Endothelial cell of umbilical vein (primary cell): ENCODE measurements around the gene GPS1. TPM values are rescaled to one million over a fixed set of nuclear protein-coding genes. Genes with fewer than 3 reads are reported as not detected.

Source experiments
- BruUV-seq: library from RNA; stranded (reverse); fragments of 400-500 nt; replicated peaks from 2 replicates; lab custom pipeline; 2021; lab: Mats Ljungman, UMichigan
- CTCF ChIA-PET: fragments of 300-600, 350-600 bp; sonication (Branson Sonifier 250); formaldehyde crosslinking; loops from one replicate; lab custom pipeline; 2021; ENCODE audit warnings: antibody characterized with exemption, inconsistent platforms; lab: Charles Lee
- POLR2A ChIA-PET: fragments of 300-600, 350-600 bp; sonication (Branson Sonifier 250); formaldehyde crosslinking; loops from one replicate; lab custom pipeline; 2021; ENCODE audit warnings: antibody characterized with exemption, inconsistent platforms; lab: Charles Lee
- DNase-seq: peaks from one replicate; pipeline ENCODE4 v3.0.0-alpha.2; 2011; ENCODE audit warnings: low read depth, low spot score
- FAIRE-seq: peaks from 2 replicates; lab custom pipeline; 2011; peaks lifted over from hg19 to GRCh38; lab: Jason Lieb, UNC
- H2AFZ ChIP-seq: 2 replicates; pipeline ENCODE4 v1.6.0; 2012; ENCODE audit warnings: low read depth, low read length, control low read depth, inconsistent platforms
- H3K27ac ChIP-seq: 2 replicates; pipeline ENCODE4 v1.5.1; 2011; ENCODE audit warnings: low read depth, mild to moderate bottlenecking, control low read depth, low read length, moderate library complexity; ENCODE audit not compliant: insufficient read depth
- H3K27me3 ChIP-seq, 2 experiments: 2 replicates each; pipeline versions ENCODE4 v1.6.0 to v1.6.1; 2011; ENCODE audit warnings: low read length in 2 of 2, mixed read lengths in 1 of 2; ENCODE audit not compliant: control insufficient read depth in 2 of 2, insufficient read depth in 2 of 2
- H3K36me3 ChIP-seq, 2 experiments: 2 replicates in 1 of 2; 3 replicates in 1 of 2; pipeline ENCODE4 v1.5.1; 2011; ENCODE audit warnings: low read length in 2 of 2, mild to moderate bottlenecking in 1 of 2, moderate library complexity in 1 of 2; ENCODE audit not compliant: control insufficient read depth in 2 of 2, insufficient read depth in 2 of 2; ENCODE audit errors: extremely low read depth in 1 of 2
- H3K4me1 ChIP-seq: 3 replicates; pipeline ENCODE4 v1.5.1; 2011; ENCODE audit warnings: mild to moderate bottlenecking, low read length; ENCODE audit not compliant: control insufficient read depth, insufficient read depth; ENCODE audit errors: extremely low read depth
- H3K4me2 ChIP-seq: 2 replicates; pipeline ENCODE4 v1.6.1; 2011; ENCODE audit warnings: low read length, control low read depth, mixed read lengths; ENCODE audit not compliant: insufficient read depth
- H3K4me3 ChIP-seq, 3 experiments: fragments of 200-600 bp in 1 of 3; sonication (generic), shearing (Covaris generic) in 1 of 3; replicated peaks in 1 of 3; 2 replicates each; pipeline ENCODE4 v1.5.1; 2011 to 2016; ENCODE audit warnings: control low read depth in 3 of 3, low read length in 3 of 3, mild to moderate bottlenecking in 2 of 3, inconsistent platforms in 1 of 3, low read depth in 1 of 3, moderate library complexity in 1 of 3; ENCODE audit not compliant: insufficient read depth in 1 of 3
- H3K79me2 ChIP-seq: 2 replicates; pipeline ENCODE4 v1.6.0; 2012; ENCODE audit warnings: low read length, inconsistent platforms; ENCODE audit not compliant: control insufficient read depth, insufficient read depth
- H3K9ac ChIP-seq: replicated peaks from 2 replicates; pipeline ENCODE3; 2011; ENCODE audit warnings: low read length, control low read depth; ENCODE audit not compliant: insufficient read depth; ENCODE audit errors: extremely low read depth
- H3K9me1 ChIP-seq: replicated peaks from 3 replicates; pipeline ENCODE4 v1.6.0; 2011; ENCODE audit warnings: mild to moderate bottlenecking, low read length; ENCODE audit not compliant: control insufficient read depth, insufficient read depth; ENCODE audit errors: extremely low read depth
- H3K9me3 ChIP-seq: replicated peaks from 2 replicates; pipeline ENCODE4 v1.5.1; 2012; ENCODE audit warnings: low read length, inconsistent platforms; ENCODE audit not compliant: control insufficient read depth, insufficient read depth
- H4K20me1 ChIP-seq: replicated peaks from 2 replicates; pipeline ENCODE3; 2011; ENCODE audit warnings: mild to moderate bottlenecking, low read length; ENCODE audit not compliant: control insufficient read depth, insufficient read depth; ENCODE audit errors: extremely low read depth
- EZH2 ChIP-seq: IDR thresholded peaks from 2 replicates; pipeline ENCODE4 v1.6.1; 2012; ENCODE audit warnings: borderline replicate concordance, low read depth, mild to moderate bottlenecking, moderate library complexity, low read length, inconsistent platforms; ENCODE audit not compliant: severe bottlenecking
- POLR2A ChIP-seq: IDR thresholded peaks from 2 replicates; pipeline ENCODE4 v1.6.1; 2012; ENCODE audit warnings: low read depth, mild to moderate bottlenecking, control low read depth, low read length
- dilution Hi-C: fragments of 300-500 bp; cut with MboI; formaldehyde crosslinking; loops from one replicate; pipeline ENCODE4 v1.15.0; 2019; ENCODE audit warnings: low sequenced_read_pairs; ENCODE audit not compliant: extremely low pct_ligation_motif_present
- intact Hi-C: fragments of 100-400 bp; cut with micrococcal nuclease; formaldehyde crosslinking; loops from one replicate; pipeline ENCODE4 v1.10.0; 2022
- polyA plus RNA-seq, 4 experiments: library from polyadenylated mRNA; depleted of rRNA in 3 of 4; stranded (reverse) in 3 of 4; unstranded in 1 of 4; fragments of >200 nt; gene quantifications; 2 replicates each; pipeline versions ENCODE4 v1.2.1 to v1.2.3, GENCODE V29; 2011 to 2012; ENCODE audit warnings: missing spikeins in 1 of 4
- total RNA-seq: library from RNA; stranded (reverse); gene quantifications from 2 replicates; pipeline ENCODE4 v1.2.3, GENCODE V29; 2021
- TF ChIP-seq, protein P1 (sequence below): IDR thresholded peaks from 2 replicates; pipeline ENCODE4 v1.6.1; 2011; ENCODE audit not compliant: insufficient read depth, insufficient read length

The GPS1 gene
- total and polyA plus RNA-seq, 2 donors (not counting 3 experiments of a cell fraction or from before 2014, with no cell fraction given), result 116 to 178 TPM

GRCh38 chr17:82024859-82025258 is 26.8 kb upstream of the GPS1 start:
- intact Hi-C loops, result loop anchor here (5.0 to 10.0 kb wide), 2 partner anchors 48 to 190 kb away; partner anchors contain the start of genes ASPSCR1 and CCDC57
- Histone ChIP-seq H3K27ac (no peak overlapping the region), H4K20me1 (no peaks in the 10 kb centered on the region), H3K9ac (no peak overlapping the region), H2AFZ (no peak overlapping the region), H3K79me2 (peaks cover 5% of the 10 kb centered on the region), H3K9me1 (no peaks in the 10 kb centered on the region), H3K4me1 (peaks cover 12% of the 10 kb centered on the region), H3K9me3 (no peaks in the 10 kb centered on the region), H3K4me3 (no peak overlapping the region), H3K27me3 (no peaks in the 10 kb centered on the region), H3K4me2 (no peak overlapping the region), H3K36me3 (no peaks in the 10 kb centered on the region)
- DNase-seq (no peak), FAIRE-seq (no peak)
- no TSS peak for BruUV-seq
- POLR2A ChIA-PET, result no interaction called here
- dilution Hi-C loops, result no loop called here
- TF ChIP-seq EZH2 (no peak), POLR2A (no peak)
- TF ChIP-seq, protein P1, sequence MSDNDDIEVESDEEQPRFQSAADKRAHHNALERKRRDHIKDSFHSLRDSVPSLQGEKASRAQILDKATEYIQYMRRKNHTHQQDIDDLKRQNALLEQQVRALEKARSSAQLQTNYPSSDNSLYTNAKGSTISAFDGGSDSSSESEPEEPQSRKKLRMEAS, result no peak
- CTCF ChIA-PET, result no interaction called here

GRCh38 chr17:82025401-82026107 is 26.1 kb upstream of the GPS1 start:
- Histone ChIP-seq H3K36me3 (no peaks in the 10 kb centered on the region), H2AFZ (no peak overlapping the region), H3K27ac (no peak overlapping the region), H3K4me1 (peaks cover 12% of the 10 kb centered on the region), H3K4me2 (no peak overlapping the region), H3K4me3 (no peak overlapping the region), H4K20me1 (no peaks in the 10 kb centered on the region), H3K79me2 (peaks cover 5% of the 10 kb centered on the region), H3K9me1 (no peaks in the 10 kb centered on the region), H3K9ac (no peak overlapping the region), H3K9me3 (no peaks in the 10 kb centered on the region), H3K27me3 (no peaks in the 10 kb centered on the region)
- DNase-seq (no peak), FAIRE-seq (no peak)
- BruUV-seq, result no TSS peak
- POLR2A ChIA-PET, result no interaction called here
- TF ChIP-seq, protein P1, result no peak
- CTCF ChIA-PET, result interaction anchor here (1.2 kb wide), 1 partner anchor 12 kb away, joined by 3 read pairs; the partner anchor contains the start of gene DCXR
- intact Hi-C loops, result loop anchor here (10.0 kb wide), 1 partner anchor 189 kb away; the partner anchor contains the start of gene CCDC57
- dilution Hi-C loops, result no loop called here
